Endothelial cell of umbilical vein (primary cell): Measurements from ENCODE around the gene ANO9.

Experiments used
- CTCF ChIP-seq, 2 donors: IDR thresholded peaks; 1 replicate in 1 of 2; 2 replicates in 1 of 2; pipeline ENCODE4 v1.5.1; 2011; ENCODE audit warnings: low read length in 2 of 2, mild to moderate bottlenecking in 2 of 2, moderate library complexity in 2 of 2, control low read depth in 1 of 2, inconsistent platforms in 1 of 2, low read depth in 1 of 2; ENCODE audit not compliant: insufficient read depth in 1 of 2; ENCODE audit errors: extremely low read depth in 1 of 2
- EZH2 ChIP-seq: IDR thresholded peaks from 2 replicates; pipeline ENCODE4 v1.6.1; 2012; ENCODE audit warnings: borderline replicate concordance, low read depth, mild to moderate bottlenecking, moderate library complexity, low read length, inconsistent platforms; ENCODE audit not compliant: severe bottlenecking
- JUN ChIP-seq: IDR thresholded peaks from 2 replicates; pipeline ENCODE4 v1.6.1; 2011; ENCODE audit warnings: borderline replicate concordance, low read depth; ENCODE audit not compliant: insufficient read length, insufficient read depth
- POLR2A ChIP-seq: IDR thresholded peaks from 2 replicates; pipeline ENCODE4 v1.6.1; 2012; ENCODE audit warnings: low read depth, mild to moderate bottlenecking, control low read depth, low read length

GRCh38 chr11:400241-400689 lies 41.5 kb downstream of the ANO9 start:
- TF ChIP-seq CTCF (IDR thresholded peaks at IDR 0.05; ENCODE audit: extremely low read depth in 1 of 2, insufficient read depth in 1 of 2, low read depth in 1 of 2, low read length in 2 of 2) (no peak), POLR2A (no peak), EZH2 (no peak), JUN (no peak)
